ENCODE data around the gene PHGDH. TPM values are rescaled to one million over a fixed set of nuclear protein-coding genes. Genes with fewer than 3 reads are reported as not detected.
"Not testable (repeated sequence)": the region's sequence is repeated elsewhere in the genome, so short reads cannot be mapped to it uniquely, and the experiment has no call there.

PHGDH gene
- total and polyA plus RNA-seq, 2 donors (not counting 3 experiments of a cell fraction or from before 2014, with no cell fraction given) = 37.9 to 120 TPM

- FAIRE-seq (no peak), DNase-seq (ENCODE audit: low read depth, low spot score) (no peak)
- Histone ChIP-seq H4K20me1 (replicated peaks; ENCODE audit: control insufficient read depth, extremely low read depth, insufficient read depth, low read length) (no peaks in the 10 kb centered on the region), H2AFZ (ENCODE audit: low read depth, low read length) (no peak overlapping the region), H3K4me2 (ENCODE audit: insufficient read depth, low read length) (no peak overlapping the region), H3K27ac (ENCODE audit: insufficient read depth, low read depth, low read length) (no peak overlapping the region), H3K27me3 (ENCODE audit: control insufficient read depth in 2 of 2, insufficient read depth in 2 of 2, low read length in 2 of 2) (peaks cover 15% of the 10 kb centered on the region in 2 experiments), H3K79me2 (ENCODE audit: control insufficient read depth, insufficient read depth, low read length) (no peaks in the 10 kb centered on the region), H3K36me3 (ENCODE audit: control insufficient read depth in 2 of 2, extremely low read depth in 1 of 2, insufficient read depth in 2 of 2, low read length in 2 of 2) (no peaks in the 10 kb centered on the region), H3K9me3 (replicated peaks; ENCODE audit: control insufficient read depth, insufficient read depth, low read length) (no peaks in the 10 kb centered on the region), H3K4me3 (replicated peaks in 1 of 3; ENCODE audit: insufficient read depth in 1 of 3, low read depth in 1 of 3, low read length in 3 of 3) (no peak overlapping the region), H3K9me1 (replicated peaks; ENCODE audit: control insufficient read depth, extremely low read depth, insufficient read depth, low read length) (no peaks in the 10 kb centered on the region), H3K4me1 (ENCODE audit: control insufficient read depth, extremely low read depth, insufficient read depth, low read length) (no peaks in the 10 kb centered on the region), H3K9ac (replicated peaks; ENCODE audit: extremely low read depth, insufficient read depth, low read length) (no peak overlapping the region)
- ChIA-PET POLR2A (no interaction called here), CTCF (interaction anchor here (0.8 to 1.2 kb wide), 2 partner anchors 24 to 86 kb away, joined by 3 to 4 read pairs; no protein-coding TSS in a partner anchor)
- BruUV-seq (replicated peaks) = no TSS peak
- dilution Hi-C loops (cut with MboI; ENCODE audit: extremely low pct_ligation_motif_present, low sequenced_read_pairs) (no loop called here), intact Hi-C loops (cut with micrococcal nuclease) (no loop called here)
- TF ChIP-seq POLR2A (IDR thresholded peaks at IDR 0.05; ENCODE audit: low read depth, low read length) = no peak
- no peak for TF ChIP-seq JUN (IDR thresholded peaks at IDR 0.05; ENCODE audit: borderline replicate concordance, insufficient read depth, insufficient read length, low read depth)
- TF ChIP-seq MAX (IDR thresholded peaks at IDR 0.05; ENCODE audit: insufficient read depth, insufficient read length) = no peak
- no peak for TF ChIP-seq FOS (IDR thresholded peaks at IDR 0.05; ENCODE audit: borderline replicate concordance, insufficient read depth, low read length)
- no peak for TF ChIP-seq EZH2 (IDR thresholded peaks at IDR 0.05; ENCODE audit: borderline replicate concordance, low read depth, low read length, severe bottlenecking)
- TF ChIP-seq CTCF (IDR thresholded peaks at IDR 0.05; ENCODE audit: extremely low read depth in 1 of 2, insufficient read depth in 1 of 2, low read depth in 1 of 2, low read length in 2 of 2) = no peak
- no peak for TF ChIP-seq MYC (IDR thresholded peaks at IDR 0.05; ENCODE audit: low read depth, low read length)
- TF ChIP-seq POLR2AphosphoS5 (IDR thresholded peaks at IDR 0.05; ENCODE audit: insufficient read depth, low read depth, low read length) = no peak
- no peak for TF ChIP-seq GATA2 (IDR thresholded peaks at IDR 0.05; ENCODE audit: insufficient read depth, insufficient read length, low read depth, low read length)
Observed at GRCh38 chr1:119784191-119784781, 72.6 kb downstream of the PHGDH start.

GRCh38 chr1:119786046-119786445, 74.3 kb downstream of the PHGDH start:
- H3K9me3 ChIP-seq (replicated peaks; ENCODE audit: control insufficient read depth, insufficient read depth, low read length); H3K79me2 ChIP-seq (ENCODE audit: control insufficient read depth, insufficient read depth, low read length); H3K4me1 ChIP-seq (ENCODE audit: control insufficient read depth, extremely low read depth, insufficient read depth, low read length); dilution Hi-C loops (cut with MboI; ENCODE audit: extremely low pct_ligation_motif_present, low sequenced_read_pairs); H2AFZ ChIP-seq (ENCODE audit: low read depth, low read length); CTCF ChIA-PET; intact Hi-C loops (cut with micrococcal nuclease); H3K9ac ChIP-seq (replicated peaks; ENCODE audit: extremely low read depth, insufficient read depth, low read length); H3K4me3 ChIP-seq (replicated peaks in 1 of 3; ENCODE audit: insufficient read depth in 1 of 3, low read depth in 1 of 3, low read length in 3 of 3); DNase-seq (ENCODE audit: low read depth, low spot score); POLR2A ChIA-PET; H3K9me1 ChIP-seq (replicated peaks; ENCODE audit: control insufficient read depth, extremely low read depth, insufficient read depth, low read length); BruUV-seq (replicated peaks); H4K20me1 ChIP-seq (replicated peaks; ENCODE audit: control insufficient read depth, extremely low read depth, insufficient read depth, low read length); H3K4me2 ChIP-seq (ENCODE audit: insufficient read depth, low read length); FAIRE-seq; H3K36me3 ChIP-seq (ENCODE audit: control insufficient read depth in 2 of 2, extremely low read depth in 1 of 2, insufficient read depth in 2 of 2, low read length in 2 of 2); H3K27ac ChIP-seq (ENCODE audit: insufficient read depth, low read depth, low read length): not testable (repeated sequence)
- H3K27me3 ChIP-seq (ENCODE audit: control insufficient read depth in 2 of 2, insufficient read depth in 2 of 2, low read length in 2 of 2) = peaks cover 12% of the 10 kb centered on the region in 2 experiments
